ENCODE measurements around the gene TMPRSS11A.

TMPRSS11A gene

GRCh38 chr4:67935888-67936287, 27.4 kb downstream of the TMPRSS11A start:
- DNase-seq (ENCODE audit: low read depth): no peak

GRCh38 chr4:67934628-67935027, 28.7 kb downstream of the TMPRSS11A start:
- no peak for DNase-seq (ENCODE audit: low read depth)
- no peak overlapping the region for H3K4me3 ChIP-seq (ENCODE audit: low read depth, low read length)
- TF ChIP-seq CTCF (IDR thresholded peaks at IDR 0.05; ENCODE audit: low read depth, low read length) (no peak), POLR2A (IDR thresholded peaks at IDR 0.05; ENCODE audit: extremely low read depth, insufficient read length) (no peak), MYC (IDR thresholded peaks at IDR 0.05; ENCODE audit: low read depth, low read length) (no peak), MAX (IDR thresholded peaks at IDR 0.05; ENCODE audit: low read depth, low read length) (no peak)

More at GRCh38 chr4:67935888-67936287, 27.4 kb downstream of the TMPRSS11A start:
- TF ChIP-seq POLR2A (IDR thresholded peaks at IDR 0.05; ENCODE audit: extremely low read depth, insufficient read length) (no peak), CTCF (IDR thresholded peaks at IDR 0.05; ENCODE audit: low read depth, low read length) (no peak), MYC (IDR thresholded peaks at IDR 0.05; ENCODE audit: low read depth, low read length) (no peak), MAX (IDR thresholded peaks at IDR 0.05; ENCODE audit: low read depth, low read length) (no peak)
- no peak overlapping the region for H3K4me3 ChIP-seq (ENCODE audit: low read depth, low read length)

- TF ChIP-seq MAX (IDR thresholded peaks at IDR 0.05; ENCODE audit: low read depth, low read length) (no peak), MYC (IDR thresholded peaks at IDR 0.05; ENCODE audit: low read depth, low read length) (no peak), CTCF (IDR thresholded peaks at IDR 0.05; ENCODE audit: low read depth, low read length) (no peak), POLR2A (IDR thresholded peaks at IDR 0.05; ENCODE audit: extremely low read depth, insufficient read length) (no peak)
- no peak overlapping the region for H3K4me3 ChIP-seq (ENCODE audit: low read depth, low read length)
- DNase-seq (ENCODE audit: low read depth): no peak
These were observed 29.5 kb downstream of the TMPRSS11A start for GRCh38 chr4:67933755-67934154.

GRCh38 chr4:67933038-67933437, 30.3 kb downstream of the TMPRSS11A start:
- DNase-seq (ENCODE audit: low read depth): no peak
- no peak overlapping the region for H3K4me3 ChIP-seq (ENCODE audit: low read depth, low read length)
- TF ChIP-seq MYC (IDR thresholded peaks at IDR 0.05; ENCODE audit: low read depth, low read length) (no peak), CTCF (IDR thresholded peaks at IDR 0.05; ENCODE audit: low read depth, low read length) (no peak), MAX (IDR thresholded peaks at IDR 0.05; ENCODE audit: low read depth, low read length) (no peak), POLR2A (IDR thresholded peaks at IDR 0.05; ENCODE audit: extremely low read depth, insufficient read length) (no peak)

GRCh38 chr4:67931256-67931655, 32.0 kb downstream of the TMPRSS11A start:
- DNase-seq (ENCODE audit: low read depth): no peak
- H3K4me3 ChIP-seq (ENCODE audit: low read depth, low read length): no peak overlapping the region
- no peak for TF ChIP-seq MAX (IDR thresholded peaks at IDR 0.05; ENCODE audit: low read depth, low read length)
- TF ChIP-seq CTCF (IDR thresholded peaks at IDR 0.05; ENCODE audit: low read depth, low read length): no peak
- no peak for TF ChIP-seq MYC (IDR thresholded peaks at IDR 0.05; ENCODE audit: low read depth, low read length)
- TF ChIP-seq POLR2A (IDR thresholded peaks at IDR 0.05; ENCODE audit: extremely low read depth, insufficient read length): no peak

- no peak for DNase-seq (ENCODE audit: low read depth)
- H3K4me3 ChIP-seq (ENCODE audit: low read depth, low read length): no peak overlapping the region
- TF ChIP-seq MYC (IDR thresholded peaks at IDR 0.05; ENCODE audit: low read depth, low read length) (no peak), CTCF (IDR thresholded peaks at IDR 0.05; ENCODE audit: low read depth, low read length) (no peak), POLR2A (IDR thresholded peaks at IDR 0.05; ENCODE audit: extremely low read depth, insufficient read length) (no peak), MAX (IDR thresholded peaks at IDR 0.05; ENCODE audit: low read depth, low read length) (no peak)
These were observed 33.9 kb downstream of the TMPRSS11A start for GRCh38 chr4:67929426-67929825.
